KMS-11 (cell line): ENCODE results near the gene ZNF70.
A peak's percentile ranks its signal among the peaks of the same experiment; 100 is the strongest.

Experiments
- H2AFZ ChIP-seq: fragments of 200-600 bp; sonication (generic); 2 replicates; pipeline ENCODE4 v1.6.1; 2016; ENCODE audit warnings: antibody characterized with exemption, mixed run types, low read depth
- H3K27ac ChIP-seq: fragments of 200-600 bp; sonication (generic); 2 replicates; pipeline ENCODE4 v1.6.1; 2016; ENCODE audit warnings: mild to moderate bottlenecking, mixed run types
- H3K27me3 ChIP-seq: fragments of 200-600 bp; sonication (generic); 2 replicates; pipeline ENCODE4 v1.6.1; 2017; ENCODE audit warnings: mild to moderate bottlenecking, low read depth, mixed run types, moderate library complexity; ENCODE audit not compliant: insufficient read depth
- H3K36me3 ChIP-seq: fragments of 200-600 bp; sonication (generic); 2 replicates; pipeline ENCODE4 v1.6.1; 2017; ENCODE audit warnings: mild to moderate bottlenecking, mixed run types; ENCODE audit not compliant: insufficient read depth
- H3K4me1 ChIP-seq: fragments of 200-600 bp; sonication (generic); 2 replicates; pipeline ENCODE4 v1.6.1; 2016; ENCODE audit warnings: mild to moderate bottlenecking, low read depth, mixed run types; ENCODE audit not compliant: poor library complexity, severe bottlenecking
- H3K4me2 ChIP-seq: fragments of 200-600 bp; sonication (generic); 2 replicates; pipeline ENCODE4 v1.7.0; 2016; ENCODE audit warnings: mild to moderate bottlenecking, mixed run types
- H3K4me3 ChIP-seq: fragments of 200-600 bp; sonication (generic); IDR thresholded peaks from 2 replicates; pipeline ENCODE4 v1.6.1; 2017; ENCODE audit warnings: low read depth, low read length, mixed read lengths; ENCODE audit not compliant: insufficient read depth
- H3K79me2 ChIP-seq: fragments of 200-600 bp; sonication (generic); 2 replicates; pipeline ENCODE4 v1.6.1; 2016; ENCODE audit warnings: low read depth, mixed run types; ENCODE audit not compliant: insufficient read depth
- H3K9ac ChIP-seq: fragments of 200-600 bp; sonication (generic); 2 replicates; pipeline ENCODE4 v1.6.1; 2016; ENCODE audit warnings: mild to moderate bottlenecking, mixed run types
- H4K20me1 ChIP-seq: fragments of 200-600 bp; sonication (generic); 2 replicates; pipeline ENCODE4 v1.6.1; 2016; ENCODE audit warnings: mild to moderate bottlenecking, mixed run types; ENCODE audit not compliant: insufficient read depth
- TF ChIP-seq, protein P1 (sequence below): fragments of 200-600 bp; sonication (generic); conservative IDR thresholded peaks from 2 replicates; pipeline ENCODE4 v1.6.1; 2017; ENCODE audit warnings: low read depth, mild to moderate bottlenecking, antibody characterized with exemption, low read length, moderate library complexity, mixed read lengths

The ZNF70 gene

DNA sequence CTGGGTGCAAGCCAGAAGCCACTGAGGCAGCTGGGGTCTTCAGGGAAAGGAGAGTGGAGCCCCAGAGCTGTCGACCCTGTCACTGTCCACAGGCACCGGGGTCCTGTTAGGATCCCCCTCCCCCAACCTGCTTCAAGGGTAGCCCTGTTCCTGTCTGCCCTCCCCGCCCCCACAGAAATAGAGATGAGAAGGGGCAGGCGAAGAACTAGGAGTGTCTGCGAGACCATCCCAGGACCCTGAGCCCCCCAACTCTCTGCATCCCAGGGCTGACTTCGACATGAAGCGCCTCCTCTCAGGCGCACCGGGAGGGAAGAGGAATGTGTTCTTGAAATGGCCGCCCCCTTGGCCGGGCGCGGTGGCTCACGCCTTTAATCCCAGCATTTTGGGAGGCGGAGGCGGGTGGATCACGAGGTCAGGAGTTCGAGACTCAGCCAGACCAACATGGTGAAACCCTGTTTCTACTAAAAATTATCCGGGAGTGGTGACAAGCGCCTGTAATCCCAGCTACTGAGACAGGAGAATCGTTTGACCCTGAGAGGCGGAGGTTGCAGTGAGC, 607 bp upstream of the ZNF70 start:
- Histone ChIP-seq H3K9ac (peak overlapping the region; percentile 75), H3K4me2 (peak overlapping the region; percentile 84), H2AFZ (peak overlapping the region; percentile 78), H3K4me3 (no peak overlapping the region), H4K20me1 (no peaks in the 10 kb centered on the region), H3K36me3 (no peaks in the 10 kb centered on the region), H3K4me1 (peaks cover 16% of the 10 kb centered on the region), H3K27me3 (no peaks in the 10 kb centered on the region), H3K79me2 (no peaks in the 10 kb centered on the region), H3K27ac (peak overlapping the region; percentile 41)
- TF ChIP-seq, protein P1, sequence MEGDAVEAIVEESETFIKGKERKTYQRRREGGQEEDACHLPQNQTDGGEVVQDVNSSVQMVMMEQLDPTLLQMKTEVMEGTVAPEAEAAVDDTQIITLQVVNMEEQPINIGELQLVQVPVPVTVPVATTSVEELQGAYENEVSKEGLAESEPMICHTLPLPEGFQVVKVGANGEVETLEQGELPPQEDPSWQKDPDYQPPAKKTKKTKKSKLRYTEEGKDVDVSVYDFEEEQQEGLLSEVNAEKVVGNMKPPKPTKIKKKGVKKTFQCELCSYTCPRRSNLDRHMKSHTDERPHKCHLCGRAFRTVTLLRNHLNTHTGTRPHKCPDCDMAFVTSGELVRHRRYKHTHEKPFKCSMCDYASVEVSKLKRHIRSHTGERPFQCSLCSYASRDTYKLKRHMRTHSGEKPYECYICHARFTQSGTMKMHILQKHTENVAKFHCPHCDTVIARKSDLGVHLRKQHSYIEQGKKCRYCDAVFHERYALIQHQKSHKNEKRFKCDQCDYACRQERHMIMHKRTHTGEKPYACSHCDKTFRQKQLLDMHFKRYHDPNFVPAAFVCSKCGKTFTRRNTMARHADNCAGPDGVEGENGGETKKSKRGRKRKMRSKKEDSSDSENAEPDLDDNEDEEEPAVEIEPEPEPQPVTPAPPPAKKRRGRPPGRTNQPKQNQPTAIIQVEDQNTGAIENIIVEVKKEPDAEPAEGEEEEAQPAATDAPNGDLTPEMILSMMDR: no peak

DNA sequence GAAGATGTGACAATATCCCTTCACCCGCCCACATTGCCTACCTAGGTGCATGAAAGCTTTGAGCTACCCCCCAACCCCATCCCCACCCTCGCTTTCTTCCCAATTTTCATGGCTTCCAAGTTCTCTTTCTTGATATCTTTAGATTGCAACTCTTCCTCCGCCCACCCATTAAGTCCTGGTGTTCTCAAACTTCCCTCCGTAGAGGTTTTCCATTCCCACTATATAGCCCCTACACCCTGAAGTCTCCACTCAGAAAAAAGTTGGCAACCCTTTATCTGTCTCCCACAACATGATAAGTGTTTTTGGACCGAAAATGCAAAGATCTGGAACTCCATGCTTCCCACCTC, 572 bp downstream of the ZNF70 start:
- Histone ChIP-seq H2AFZ (peak overlapping the region; percentile 81), H3K27ac (no peak overlapping the region), H4K20me1 (no peaks in the 10 kb centered on the region), H3K9ac (peak overlapping the region; percentile 75; the same call in 1 of the 2 replicates), H3K27me3 (no peaks in the 10 kb centered on the region), H3K4me3 (no peak overlapping the region), H3K4me2 (peak overlapping the region; percentile 93), H3K4me1 (peaks cover 16% of the 10 kb centered on the region), H3K36me3 (no peaks in the 10 kb centered on the region), H3K79me2 (no peaks in the 10 kb centered on the region)
- TF ChIP-seq, protein P1: no peak

DNA sequence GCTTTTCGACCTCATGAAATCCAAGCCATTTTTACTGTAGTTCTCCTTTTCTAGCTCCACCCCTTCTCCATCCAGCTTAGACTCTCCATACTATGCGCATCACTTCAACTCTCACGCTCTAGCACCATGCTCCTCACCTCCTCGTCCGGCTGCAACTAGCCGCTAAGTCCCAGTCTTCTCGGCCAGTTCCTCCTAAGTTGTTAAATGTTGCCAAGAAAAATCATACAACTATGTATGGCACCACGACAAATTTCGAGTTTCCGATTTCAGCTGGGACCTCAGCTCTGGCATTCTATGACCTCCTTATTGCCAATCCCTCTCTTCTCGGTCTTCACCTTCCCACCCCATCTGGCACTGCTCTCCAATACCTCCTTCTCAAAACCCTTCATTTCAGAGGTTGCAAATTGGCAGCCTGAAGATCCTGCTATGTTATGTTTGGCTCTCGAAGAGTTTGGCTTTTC, 1.0 kb downstream of the ZNF70 start:
- Histone ChIP-seq H3K27me3 (no peaks in the 10 kb centered on the region), H3K36me3 (no peaks in the 10 kb centered on the region), H3K27ac (no peak overlapping the region), H3K4me1 (peaks cover 16% of the 10 kb centered on the region), H4K20me1 (no peaks in the 10 kb centered on the region), H2AFZ (no peak overlapping the region), H3K79me2 (no peaks in the 10 kb centered on the region), H3K9ac (no peak overlapping the region), H3K4me3 (no peak overlapping the region), H3K4me2 (peak overlapping the region; percentile 93; the same call in 1 of the 2 replicates)
- TF ChIP-seq, protein P1: no peak

DNA sequence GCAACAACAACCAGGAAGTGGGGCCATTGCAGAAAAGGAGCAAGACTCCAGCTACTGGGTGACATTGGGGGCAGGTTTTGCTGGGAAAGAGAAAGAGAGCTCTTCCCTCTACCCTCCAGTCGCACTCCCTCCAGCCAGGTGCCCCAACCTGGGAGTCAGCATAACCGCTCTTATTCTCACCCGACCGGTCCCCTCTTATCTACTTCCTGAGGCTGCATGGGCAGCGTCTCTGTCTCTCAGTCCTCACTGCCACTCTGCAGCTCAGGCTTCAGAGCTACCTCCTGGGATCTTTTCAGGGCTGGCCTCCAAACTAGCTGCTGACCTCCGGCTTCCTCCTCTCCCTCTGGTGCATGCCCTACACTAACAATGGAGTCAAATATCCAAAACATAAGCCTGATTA, 5.1 kb downstream of the ZNF70 start:
- Histone ChIP-seq H3K27me3 (no peaks in the 10 kb centered on the region), H3K9ac (no peak overlapping the region), H3K4me2 (no peak overlapping the region), H3K79me2 (no peaks in the 10 kb centered on the region), H3K36me3 (no peaks in the 10 kb centered on the region), H4K20me1 (no peaks in the 10 kb centered on the region), H3K4me1 (peaks cover 10% of the 10 kb centered on the region), H3K4me3 (no peak overlapping the region), H2AFZ (no peak overlapping the region), H3K27ac (no peak overlapping the region)
- TF ChIP-seq, protein P1: no peak
